Neural cell (in vitro differentiated cells): ENCODE data around the gene TSPAN9. TPM values are rescaled to one million over a fixed set of nuclear protein-coding genes. Genes with fewer than 3 reads are reported as not detected.
"Not testable (repeated sequence)": the region's sequence is repeated elsewhere in the genome, so short reads cannot be mapped to it uniquely, and the experiment has no call there.

ENCODE experiments used
- H2AFZ ChIP-seq: fragments of 200-600, 300-800 bp; sonication (generic), shearing (Covaris generic); 2 replicates; pipeline ENCODE4 v1.6.0; 2014; ENCODE audit warnings: low read depth, mild to moderate bottlenecking, antibody characterized with exemption, low read length, moderate library complexity
- H3F3A ChIP-seq: fragments of 200-600 bp; shearing (Covaris generic); 2 replicates; pipeline ENCODE4 v1.6.1; 2016; ENCODE audit warnings: mild to moderate bottlenecking, moderate library complexity, mixed read lengths, antibody characterized with exemption, low read length; ENCODE audit not compliant: insufficient read depth, poor library complexity, severe bottlenecking
- H3K27ac ChIP-seq: fragments of 200-600, 300-800 bp; sonication (generic), shearing (Covaris generic); 2 replicates; pipeline ENCODE4 v1.5.1; 2014; ENCODE audit warnings: mild to moderate bottlenecking, low read length, moderate library complexity
- H3K27me3 ChIP-seq: fragments of 300-800, 200-600 bp; sonication (generic), shearing (Covaris generic); 2 replicates; pipeline ENCODE4 v1.6.0; 2014; ENCODE audit warnings: mild to moderate bottlenecking, low read depth, low read length, moderate library complexity; ENCODE audit not compliant: insufficient read depth
- H3K36me3 ChIP-seq: fragments of 300-800, 200-600 bp; sonication (generic), shearing (Covaris generic); 2 replicates; pipeline ENCODE4 v1.5.1; 2014; ENCODE audit warnings: mild to moderate bottlenecking, antibody characterized with exemption, low read length, moderate library complexity; ENCODE audit not compliant: insufficient read depth
- H3K4me2 ChIP-seq: fragments of 300-800, 200-600 bp; sonication (generic), shearing (Covaris generic); 2 replicates; pipeline ENCODE4 v1.6.0; 2014; ENCODE audit warnings: mild to moderate bottlenecking, low read length
- H3K4me3 ChIP-seq: fragments of 300-800, 200-600 bp; sonication (generic), shearing (Covaris generic); 2 replicates; pipeline ENCODE4 v1.5.1; 2014; ENCODE audit warnings: mild to moderate bottlenecking, low read length, moderate library complexity
- H3K79me2 ChIP-seq: fragments of 200-600 bp; shearing (Covaris generic); replicated peaks from 2 replicates; pipeline ENCODE4 v1.6.0; 2014; ENCODE audit warnings: mild to moderate bottlenecking, low read length, moderate library complexity; ENCODE audit not compliant: insufficient read depth
- H3K9ac ChIP-seq: fragments of 300-800, 200-600 bp; sonication (generic), shearing (Covaris generic); 2 replicates; pipeline ENCODE4 v1.6.1; 2016; ENCODE audit warnings: mild to moderate bottlenecking, low read length, mixed read lengths
- H3K9me2 ChIP-seq: fragments of 200-600 bp; shearing (Covaris generic); 2 replicates; pipeline ENCODE4 v1.6.1; 2016; ENCODE audit warnings: mild to moderate bottlenecking, low read length, mixed read lengths; ENCODE audit not compliant: insufficient read depth
- H3K9me3 ChIP-seq: fragments of 200-600, 300-800 bp; sonication (generic), shearing (Covaris generic); 2 replicates; pipeline ENCODE4 v1.6.1; 2016; ENCODE audit warnings: mild to moderate bottlenecking, mixed run types, low read length, moderate library complexity, mixed read lengths
- H4K20me1 ChIP-seq: fragments of 200-600 bp; shearing (Covaris generic); 2 replicates; pipeline ENCODE4 v1.6.1; 2016; ENCODE audit warnings: mild to moderate bottlenecking, mixed run types; ENCODE audit not compliant: insufficient read depth
- EP300 ChIP-seq: fragments of 450-650 bp; conservative IDR thresholded peaks from 2 replicates; pipeline ENCODE4 v1.6.1; 2014; ENCODE audit warnings: antibody characterized with exemption, mild to moderate bottlenecking, moderate library complexity; ENCODE audit not compliant: poor library complexity, severe bottlenecking
- EZH2 ChIP-seq: fragments of 200-600, 300-800 bp; shearing (Covaris generic), sonication (generic); IDR thresholded peaks from 2 replicates; pipeline ENCODE4 v1.6.1; 2014; ENCODE audit warnings: antibody characterized with exemption, low read length, borderline replicate concordance, mild to moderate bottlenecking; ENCODE audit not compliant: insufficient read depth, poor library complexity, severe bottlenecking
- MXI1 ChIP-seq: fragments of 450-650 bp; conservative IDR thresholded peaks from 2 replicates; pipeline ENCODE4 v1.6.1; 2014; ENCODE audit warnings: antibody characterized with exemption, mild to moderate bottlenecking; ENCODE audit not compliant: poor library complexity, severe bottlenecking
- POLR2AphosphoS5 ChIP-seq: IDR thresholded peaks from 2 replicates; pipeline ENCODE4 v1.6.1; 2012
- RAD21 ChIP-seq: fragments of 450-650 bp; conservative IDR thresholded peaks from 2 replicates; pipeline ENCODE4 v1.6.1; 2014; ENCODE audit warnings: antibody characterized with exemption, mild to moderate bottlenecking, moderate library complexity
- SMC3 ChIP-seq: fragments of 450-650 bp; conservative IDR thresholded peaks from 2 replicates; pipeline ENCODE4 v1.6.1; 2014; ENCODE audit warnings: antibody characterized with exemption, mild to moderate bottlenecking, moderate library complexity; ENCODE audit not compliant: poor library complexity
- TAF1 ChIP-seq: IDR thresholded peaks from 2 replicates; pipeline ENCODE4 v1.6.1; 2012; ENCODE audit warnings: low read depth
- polyA plus RNA-seq: library from polyadenylated mRNA; depleted of rRNA; stranded (reverse); fragments of >200 nt; gene quantifications from 2 replicates; pipeline ENCODE4 v1.2.3, GENCODE V29; 2014
- TF ChIP-seq, protein P1 (sequence below): IDR thresholded peaks from 2 replicates; pipeline ENCODE4 v1.6.1; 2012; ENCODE audit warnings: borderline replicate concordance
- TF ChIP-seq, protein P2 (sequence below): fragments of 450-650 bp; IDR thresholded peaks from 2 replicates; pipeline ENCODE4 v1.5.1; 2014; ENCODE audit warnings: antibody characterized with exemption, mild to moderate bottlenecking, moderate library complexity; ENCODE audit not compliant: poor library complexity, severe bottlenecking

Gene TSPAN9
- polyA plus RNA-seq, 1 donor from 2014 or later = 11.9 TPM

DNA sequence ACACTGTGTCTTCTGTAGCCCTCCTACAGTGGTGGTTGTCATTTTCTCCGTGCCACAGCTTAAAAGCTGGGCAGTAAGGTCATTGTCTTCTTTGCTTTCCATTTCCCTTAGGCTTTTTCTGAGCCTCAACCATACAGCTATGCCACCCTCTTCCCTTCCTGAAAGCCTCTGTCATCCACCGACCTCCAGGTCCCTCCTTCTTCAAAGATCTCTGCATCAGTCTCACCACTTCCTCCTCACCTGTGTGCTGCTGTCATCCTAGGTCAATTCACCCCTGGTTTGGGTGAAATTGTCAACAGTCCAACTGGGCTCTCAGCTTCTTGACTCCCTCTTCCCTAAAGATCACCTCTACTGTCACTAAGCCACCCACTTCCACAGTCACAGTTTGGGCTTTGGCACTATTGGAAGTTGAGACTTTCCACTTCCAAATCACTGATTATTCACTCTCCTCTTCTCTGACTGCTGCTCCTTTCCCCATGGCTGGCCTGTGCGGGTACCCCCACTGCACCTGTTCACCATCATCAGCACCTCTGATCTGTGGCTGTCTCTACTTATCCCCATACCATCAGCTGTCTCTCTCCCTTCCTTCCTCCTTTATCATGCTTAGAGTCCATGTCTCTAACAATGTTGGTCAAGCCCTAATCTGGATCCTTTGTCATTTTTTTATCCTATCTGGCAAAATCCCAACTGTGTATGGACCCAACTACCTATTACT, 15.5 kb upstream of the TSPAN9 start:
- no peak overlapping the region for H3K9ac ChIP-seq
- no peak overlapping the region for H3K27ac ChIP-seq
- no peaks in the 10 kb centered on the region for H3K27me3 ChIP-seq
- no peaks in the 10 kb centered on the region for H3K36me3 ChIP-seq
- H3K9me3 ChIP-seq = no peaks in the 10 kb centered on the region
- no peak overlapping the region for H2AFZ ChIP-seq
- no peaks in the 10 kb centered on the region for H3K9me2 ChIP-seq
- TF ChIP-seq, protein P1, sequence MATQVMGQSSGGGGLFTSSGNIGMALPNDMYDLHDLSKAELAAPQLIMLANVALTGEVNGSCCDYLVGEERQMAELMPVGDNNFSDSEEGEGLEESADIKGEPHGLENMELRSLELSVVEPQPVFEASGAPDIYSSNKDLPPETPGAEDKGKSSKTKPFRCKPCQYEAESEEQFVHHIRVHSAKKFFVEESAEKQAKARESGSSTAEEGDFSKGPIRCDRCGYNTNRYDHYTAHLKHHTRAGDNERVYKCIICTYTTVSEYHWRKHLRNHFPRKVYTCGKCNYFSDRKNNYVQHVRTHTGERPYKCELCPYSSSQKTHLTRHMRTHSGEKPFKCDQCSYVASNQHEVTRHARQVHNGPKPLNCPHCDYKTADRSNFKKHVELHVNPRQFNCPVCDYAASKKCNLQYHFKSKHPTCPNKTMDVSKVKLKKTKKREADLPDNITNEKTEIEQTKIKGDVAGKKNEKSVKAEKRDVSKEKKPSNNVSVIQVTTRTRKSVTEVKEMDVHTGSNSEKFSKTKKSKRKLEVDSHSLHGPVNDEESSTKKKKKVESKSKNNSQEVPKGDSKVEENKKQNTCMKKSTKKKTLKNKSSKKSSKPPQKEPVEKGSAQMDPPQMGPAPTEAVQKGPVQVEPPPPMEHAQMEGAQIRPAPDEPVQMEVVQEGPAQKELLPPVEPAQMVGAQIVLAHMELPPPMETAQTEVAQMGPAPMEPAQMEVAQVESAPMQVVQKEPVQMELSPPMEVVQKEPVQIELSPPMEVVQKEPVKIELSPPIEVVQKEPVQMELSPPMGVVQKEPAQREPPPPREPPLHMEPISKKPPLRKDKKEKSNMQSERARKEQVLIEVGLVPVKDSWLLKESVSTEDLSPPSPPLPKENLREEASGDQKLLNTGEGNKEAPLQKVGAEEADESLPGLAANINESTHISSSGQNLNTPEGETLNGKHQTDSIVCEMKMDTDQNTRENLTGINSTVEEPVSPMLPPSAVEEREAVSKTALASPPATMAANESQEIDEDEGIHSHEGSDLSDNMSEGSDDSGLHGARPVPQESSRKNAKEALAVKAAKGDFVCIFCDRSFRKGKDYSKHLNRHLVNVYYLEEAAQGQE = no peak
- TF ChIP-seq TAF1 (no peak), RAD21 (no peak), EZH2 (no peak), MXI1 (no peak), SMC3 (no peak)
- H3K4me2 ChIP-seq = no peak overlapping the region
- no peaks in the 10 kb centered on the region for H3F3A ChIP-seq
- H4K20me1 ChIP-seq = no peaks in the 10 kb centered on the region
- H3K4me3 ChIP-seq = no peak overlapping the region
- H3K79me2 ChIP-seq = no peaks in the 10 kb centered on the region

DNA sequence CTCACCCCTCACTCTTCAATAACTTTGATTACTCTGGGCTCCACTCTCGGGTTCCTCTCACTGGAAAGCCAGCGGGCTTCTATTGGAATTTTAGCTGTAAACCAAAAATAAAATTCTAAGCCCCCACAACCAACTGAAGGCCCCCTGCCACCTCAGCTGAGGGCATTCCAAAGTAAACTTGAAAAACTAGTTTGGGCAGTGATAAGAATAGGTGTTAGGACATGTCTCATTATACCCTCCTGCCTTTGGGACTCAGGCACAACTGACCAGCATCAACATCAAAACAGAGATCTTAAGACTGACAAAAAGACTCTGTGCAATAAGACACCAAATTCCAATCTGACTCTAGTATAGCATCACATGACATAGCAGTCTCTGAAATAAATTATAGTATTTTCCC, 11.9 kb upstream of the TSPAN9 start:
- Histone ChIP-seq H3K4me2 (no peak overlapping the region), H3K27me3 (no peaks in the 10 kb centered on the region), H3K27ac (no peak overlapping the region), H4K20me1 (no peaks in the 10 kb centered on the region), H3K9me2 (no peaks in the 10 kb centered on the region), H3K9ac (no peak overlapping the region), H3K4me3 (no peak overlapping the region), H3K79me2 (no peaks in the 10 kb centered on the region), H3F3A (no peaks in the 10 kb centered on the region), H3K9me3 (no peaks in the 10 kb centered on the region), H2AFZ (no peak overlapping the region), H3K36me3 (no peaks in the 10 kb centered on the region)
- TF ChIP-seq TAF1 = no peak
- no peak for TF ChIP-seq RAD21
- TF ChIP-seq, protein P1 = no peak
- no peak for TF ChIP-seq SMC3
- no peak for TF ChIP-seq EZH2
- no peak for TF ChIP-seq MXI1
- no peak for TF ChIP-seq POLR2AphosphoS5
- TF ChIP-seq, protein P2, sequence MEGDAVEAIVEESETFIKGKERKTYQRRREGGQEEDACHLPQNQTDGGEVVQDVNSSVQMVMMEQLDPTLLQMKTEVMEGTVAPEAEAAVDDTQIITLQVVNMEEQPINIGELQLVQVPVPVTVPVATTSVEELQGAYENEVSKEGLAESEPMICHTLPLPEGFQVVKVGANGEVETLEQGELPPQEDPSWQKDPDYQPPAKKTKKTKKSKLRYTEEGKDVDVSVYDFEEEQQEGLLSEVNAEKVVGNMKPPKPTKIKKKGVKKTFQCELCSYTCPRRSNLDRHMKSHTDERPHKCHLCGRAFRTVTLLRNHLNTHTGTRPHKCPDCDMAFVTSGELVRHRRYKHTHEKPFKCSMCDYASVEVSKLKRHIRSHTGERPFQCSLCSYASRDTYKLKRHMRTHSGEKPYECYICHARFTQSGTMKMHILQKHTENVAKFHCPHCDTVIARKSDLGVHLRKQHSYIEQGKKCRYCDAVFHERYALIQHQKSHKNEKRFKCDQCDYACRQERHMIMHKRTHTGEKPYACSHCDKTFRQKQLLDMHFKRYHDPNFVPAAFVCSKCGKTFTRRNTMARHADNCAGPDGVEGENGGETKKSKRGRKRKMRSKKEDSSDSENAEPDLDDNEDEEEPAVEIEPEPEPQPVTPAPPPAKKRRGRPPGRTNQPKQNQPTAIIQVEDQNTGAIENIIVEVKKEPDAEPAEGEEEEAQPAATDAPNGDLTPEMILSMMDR = no peak
- TF ChIP-seq EP300 = no peak

DNA sequence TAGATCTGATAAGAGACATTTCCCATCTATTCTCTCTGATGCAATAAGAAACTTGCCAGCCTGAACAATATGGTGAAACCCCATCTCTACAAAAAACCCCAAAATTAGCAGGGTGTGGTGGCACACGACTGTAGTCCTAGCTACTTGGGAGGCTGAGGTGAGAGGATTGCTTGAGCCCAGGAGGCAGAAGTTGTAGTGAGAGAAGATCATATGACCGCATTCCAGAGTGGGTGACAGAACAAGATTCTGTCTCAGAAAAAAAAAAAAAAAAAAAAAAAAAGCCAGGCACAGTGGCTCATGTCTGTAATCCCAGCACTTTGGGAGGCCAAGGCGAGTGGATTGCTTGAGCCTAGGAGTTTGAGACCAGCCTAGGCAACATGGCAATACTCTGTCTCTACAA, 11.3 kb upstream of the TSPAN9 start:
- not testable (repeated sequence) for H3F3A ChIP-seq, H3K79me2 ChIP-seq, H2AFZ ChIP-seq, H4K20me1 ChIP-seq, H3K9me2 ChIP-seq, H3K4me2 ChIP-seq, H3K36me3 ChIP-seq, H3K27me3 ChIP-seq, H3K9ac ChIP-seq, H3K27ac ChIP-seq, H3K4me3 ChIP-seq, H3K9me3 ChIP-seq
